Measurements from ENCODE around the gene BYSL.

GRCh38 chr6:41871691-41872090 lies 49.6 kb upstream of the BYSL start:
- TF ChIP-seq FOXM1 (IDR thresholded peaks at IDR 0.05; ENCODE audit: borderline replicate concordance) = no peak
- TF ChIP-seq BHLHE40 (IDR thresholded peaks at IDR 0.05; ENCODE audit: borderline replicate concordance) = no peak
- TF ChIP-seq FOXK2 (IDR thresholded peaks at IDR 0.05) = no peak
- TF ChIP-seq L3MBTL2 (conservative IDR thresholded peaks at IDR 0.05) = no peak
- TF ChIP-seq SUZ12 (IDR thresholded peaks at IDR 0.05) = no peak
